ENCODE results near the gene STK38.

- TF ChIP-seq CTCF (conservative IDR thresholded peaks at IDR 0.05; ENCODE audit: low read depth, low read length), result no peak
- no peak for TF ChIP-seq POLR2A (IDR thresholded peaks at IDR 0.05; ENCODE audit: low read depth, low read length)
- TF ChIP-seq SMC3 (IDR thresholded peaks at IDR 0.05; ENCODE audit: low read depth, low read length), result no peak
- TF ChIP-seq RFX5 (IDR thresholded peaks at IDR 0.05; ENCODE audit: low read depth, low read length), result no peak
- TF ChIP-seq RAD21 (IDR thresholded peaks at IDR 0.05; ENCODE audit: low read length), result no peak
- no peak for TF ChIP-seq RCOR1 (IDR thresholded peaks at IDR 0.05; ENCODE audit: insufficient replicate concordance, low read length)
- TF ChIP-seq CHD1 (IDR thresholded peaks at IDR 0.05; ENCODE audit: low read depth, low read length), result no peak
- no peak for TF ChIP-seq USF2 (IDR thresholded peaks at IDR 0.05; ENCODE audit: low read depth, low read length)
- no peak for TF ChIP-seq ELK1 (IDR thresholded peaks at IDR 0.05; ENCODE audit: borderline replicate concordance, low read depth, low read length)
- no peak for TF ChIP-seq CEBPB (IDR thresholded peaks at IDR 0.05; ENCODE audit: low read depth, low read length)
- no peak for TF ChIP-seq MAFK (IDR thresholded peaks at IDR 0.05; ENCODE audit: low read depth, low read length)
- TF ChIP-seq MXI1 (IDR thresholded peaks at IDR 0.05; ENCODE audit: borderline replicate concordance, low read depth, low read length), result no peak
Measured at GRCh38 chr6:36563928-36564284, 16.6 kb upstream of the STK38 start.
